GM18861 (cell line): ENCODE measurements around the gene NT5DC4.

Experiments used
- ATAC-seq: cut with Tn5 transposase; IDR thresholded peaks from one replicate; pipeline ENCODE4 v1.9.1; 2021; ENCODE audit not compliant: unreplicated experiment

The NT5DC4 gene

GRCh38 chr2:112752667-112753066 is 31.8 kb downstream of the NT5DC4 start:
- no peak for ATAC-seq

GRCh38 chr2:112754564-112754963 is 33.7 kb downstream of the NT5DC4 start:
- ATAC-seq: no peak

- no peak for ATAC-seq
Observed at GRCh38 chr2:112755444-112755843, 34.6 kb downstream of the NT5DC4 start.

- ATAC-seq: no peak
Observed at GRCh38 chr2:112756207-112756606, 35.4 kb downstream of the NT5DC4 start.

- no peak for ATAC-seq
Observed at GRCh38 chr2:112757265-112757664, 36.4 kb downstream of the NT5DC4 start.

- ATAC-seq: no peak
Observed at GRCh38 chr2:112758711-112759110, 37.9 kb downstream of the NT5DC4 start.

GRCh38 chr2:112760149-112760548 is 39.3 kb downstream of the NT5DC4 start:
- no peak for ATAC-seq

GRCh38 chr2:112762276-112762675 is 41.5 kb downstream of the NT5DC4 start:
- ATAC-seq: no peak

- ATAC-seq: peak; percentile 95
Observed at GRCh38 chr2:112764071-112765044, 43.5 kb downstream of the NT5DC4 start, which contains the start of gene CKAP2L. CKAP2L (minus strand) TSS chr2:112764609; CDS start chr2:112764598, 11 bp downstream.

- ATAC-seq: no peak
Observed at GRCh38 chr2:112765251-112765650, 44.4 kb downstream of the NT5DC4 start.

- no peak for ATAC-seq
Observed at GRCh38 chr2:112767693-112768330, 47.0 kb downstream of the NT5DC4 start.

- ATAC-seq: no peak
Observed at GRCh38 chr2:112768432-112768831, 47.6 kb downstream of the NT5DC4 start.

GRCh38 chr2:112772322-112772721 is 51.5 kb downstream of the NT5DC4 start:
- ATAC-seq: peak; percentile 43

- no peak for ATAC-seq
Observed at GRCh38 chr2:112772911-112773475, 52.2 kb downstream of the NT5DC4 start.

GRCh38 chr2:112773556-112773955 is 52.7 kb downstream of the NT5DC4 start:
- no peak for ATAC-seq

GRCh38 chr2:112774536-112775285 is 53.9 kb downstream of the NT5DC4 start:
- ATAC-seq: no peak

- ATAC-seq: no peak
Observed at GRCh38 chr2:112776113-112776512, 55.3 kb downstream of the NT5DC4 start.

GRCh38 chr2:112777036-112777435 is 56.2 kb downstream of the NT5DC4 start:
- no peak for ATAC-seq

GRCh38 chr2:112779598-112779997 is 58.8 kb downstream of the NT5DC4 start:
- no peak for ATAC-seq

GRCh38 chr2:112782234-112782799 is 61.5 kb downstream of the NT5DC4 start:
- ATAC-seq: peak; percentile 72
